ENCODE measurements around the gene CHAF1A.

The CHAF1A gene

GRCh38 chr19:4379383-4380253 is 22.8 kb upstream of the CHAF1A start:
- DNase-seq, result no peak

- no peak for DNase-seq
Observed at GRCh38 chr19:4380254-4380727, 22.1 kb upstream of the CHAF1A start.

GRCh38 chr19:4385291-4386040 is 17.0 kb upstream of the CHAF1A start:
- DNase-seq, result no peak

- DNase-seq, result no peak
Observed at GRCh38 chr19:4386041-4386782, 16.2 kb upstream of the CHAF1A start.

- DNase-seq, result no peak
Observed at GRCh38 chr19:4388337-4389063, 13.9 kb upstream of the CHAF1A start.

GRCh38 chr19:4389064-4389375 is 13.4 kb upstream of the CHAF1A start:
- no peak for DNase-seq

- no peak for DNase-seq
Observed at GRCh38 chr19:4389511-4390016, 12.9 kb upstream of the CHAF1A start.

- no peak for DNase-seq
Observed at GRCh38 chr19:4390017-4390566, 12.3 kb upstream of the CHAF1A start.

GRCh38 chr19:4390567-4391305 is 11.7 kb upstream of the CHAF1A start:
- DNase-seq, result no peak

GRCh38 chr19:4391306-4391693 is 11.1 kb upstream of the CHAF1A start:
- DNase-seq, result no peak

- no peak for DNase-seq
Observed at GRCh38 chr19:4391701-4392483, 10.5 kb upstream of the CHAF1A start.

GRCh38 chr19:4393947-4394590 is 8.4 kb upstream of the CHAF1A start:
- no peak for DNase-seq

- DNase-seq, result no peak
Observed at GRCh38 chr19:4396949-4397783, 5.3 kb upstream of the CHAF1A start.

- DNase-seq, result no peak
Observed at GRCh38 chr19:4399812-4400134, 2.7 kb upstream of the CHAF1A start.

GRCh38 chr19:4400135-4400936 is 2.1 kb upstream of the CHAF1A start, which contains the start of gene SH3GL1:
SH3GL1 (minus strand) TSS chr19:4400547; CDS start chr19:4400368, 179 bp downstream.
- peak; percentile 98 for DNase-seq

GRCh38 chr19:4401769-4402170 is 670 bp upstream of the CHAF1A start:
- DNase-seq, result no peak

- DNase-seq, result peak; percentile 59
Observed at GRCh38 chr19:4403005-4403761, 743 bp downstream of the CHAF1A start.

GRCh38 chr19:4405977-4406376 is 3.5 kb downstream of the CHAF1A start:
- no peak for DNase-seq

Measured in activated CD8-positive, alpha-beta memory T cell treated with anti-CD3 and anti-CD28 coated beads for 24 hours (primary cell).